Esophagus squamous epithelium (tissue), 5 donors: ENCODE data around the gene ALOX5. TPM values are rescaled to one million over a fixed set of nuclear protein-coding genes. Genes with fewer than 3 reads are reported as not detected.
"Not testable (repeated sequence)": the region's sequence is repeated elsewhere in the genome, so short reads cannot be mapped to it uniquely, and the experiment has no call there.

Experiments used
- DNase-seq: peaks from one replicate; lab custom pipeline; 2025; lab: John Stamatoyannopoulos, UW
- H3K27ac ChIP-seq, 4 donors: fragments of 200-600 bp; sonication (generic); one replicate each; pipeline ENCODE4 v1.5.1; 2016 to 2019; ENCODE audit warnings: mild to moderate bottlenecking in 1 of 4
- H3K27me3 ChIP-seq, 4 donors: fragments of 200-600 bp; sonication (generic); 1 replicate in 3 of 4; 2 replicates in 1 of 4; pipeline versions ENCODE4 v1.5.1 to v1.6.0; 2017 to 2021; ENCODE audit warnings: antibody characterized with exemption in 1 of 4
- H3K36me3 ChIP-seq, 3 donors: fragments of 200-600 bp; sonication (generic); one replicate each; pipeline ENCODE4 v1.5.1; 2016 to 2019
- H3K4me1 ChIP-seq, 3 donors: fragments of 200-600 bp; sonication (generic); one replicate each; pipeline ENCODE4 v1.5.1; 2017 to 2019
- H3K4me3 ChIP-seq, 4 donors: fragments of 200-600 bp; sonication (generic); 1 replicate in 3 of 4; 2 replicates in 1 of 4; pipeline ENCODE4 v1.5.1; 2016 to 2019; ENCODE audit warnings: mild to moderate bottlenecking in 2 of 4, moderate library complexity in 1 of 4
- H3K9me3 ChIP-seq, 3 donors: fragments of 200-600 bp; sonication (generic); one replicate each; pipeline ENCODE4 v1.5.1; 2016 to 2019
- POLR2A ChIP-seq, 4 donors: fragments of 450-650 bp; IDR thresholded peaks; one replicate each; pipeline ENCODE4 v1.6.1; 2017; ENCODE audit warnings: antibody characterized with exemption in 4 of 4, mild to moderate bottlenecking in 4 of 4, moderate library complexity in 3 of 4
- WGBS, 2 donors: methylation state at CpG; one replicate each; pipeline ENCODE4 v1.1.5; 2018; 5-methylcytosine and 5-hydroxymethylcytosine counted together
- intact Hi-C: fragments of 100-400 bp; cut with DNase I; formaldehyde crosslinking; loops from one replicate; pipeline ENCODE4 v1.15.0; 2022
- total RNA-seq, 4 donors: library from RNA; depleted of rRNA; stranded (reverse); fragments of >200 nt; gene quantifications; one replicate each; pipeline ENCODE4 v1.1.0, GENCODE V29; 2016
- TF ChIP-seq, protein P1 (sequence below), 6 experiments: fragments of 450-650 bp in 4 of 6; fragments of 200-600 bp in 2 of 6; sonication (generic) in 2 of 6; IDR thresholded peaks; one replicate each; pipeline ENCODE4 v1.5.1; 2016 to 2019; ENCODE audit warnings: antibody characterized with exemption in 6 of 6, mild to moderate bottlenecking in 4 of 6, moderate library complexity in 4 of 6
- donor health status: DM: yes; HTN: yes; CAD: no.

The ALOX5 gene
- total RNA-seq, 4 donors from 2014 or later = 10.6 to 40.4 (median 16.9) TPM

DNA sequence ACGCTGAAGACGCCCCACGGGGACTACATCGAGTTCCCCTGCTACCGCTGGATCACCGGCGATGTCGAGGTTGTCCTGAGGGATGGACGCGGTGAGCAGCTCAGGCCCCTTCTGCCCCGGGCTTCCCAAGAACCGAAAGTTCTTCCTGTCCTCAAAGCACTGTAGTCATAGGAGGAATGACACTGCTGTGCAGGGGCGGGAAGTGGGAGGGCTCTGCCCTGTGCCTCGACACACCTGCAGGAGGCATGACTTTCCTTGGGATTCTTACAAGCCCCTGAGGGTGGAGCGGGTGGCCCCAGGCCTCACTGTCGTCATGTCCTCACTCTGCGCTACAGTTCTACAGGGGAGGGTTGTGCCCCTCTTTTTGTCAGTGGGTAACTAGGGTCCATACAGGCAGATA is 8.6 kb downstream of the ALOX5 start:
- no peak for DNase-seq
- Histone ChIP-seq H3K9me3 (no peaks in the 10 kb centered on the region), H3K27ac (no peak overlapping the region), H3K4me3 (no peak overlapping the region), H3K4me1 (no peaks in the 10 kb centered on the region), H3K27me3 (peaks cover 0 to 26% (median 0%) of the 10 kb centered on the region in 4 donors), H3K36me3 (peaks cover 0 to 25% (median 0%) of the 10 kb centered on the region in 3 donors)
- no peak for TF ChIP-seq POLR2A (IDR thresholded peaks at IDR 0.05)
- TF ChIP-seq, protein P1, sequence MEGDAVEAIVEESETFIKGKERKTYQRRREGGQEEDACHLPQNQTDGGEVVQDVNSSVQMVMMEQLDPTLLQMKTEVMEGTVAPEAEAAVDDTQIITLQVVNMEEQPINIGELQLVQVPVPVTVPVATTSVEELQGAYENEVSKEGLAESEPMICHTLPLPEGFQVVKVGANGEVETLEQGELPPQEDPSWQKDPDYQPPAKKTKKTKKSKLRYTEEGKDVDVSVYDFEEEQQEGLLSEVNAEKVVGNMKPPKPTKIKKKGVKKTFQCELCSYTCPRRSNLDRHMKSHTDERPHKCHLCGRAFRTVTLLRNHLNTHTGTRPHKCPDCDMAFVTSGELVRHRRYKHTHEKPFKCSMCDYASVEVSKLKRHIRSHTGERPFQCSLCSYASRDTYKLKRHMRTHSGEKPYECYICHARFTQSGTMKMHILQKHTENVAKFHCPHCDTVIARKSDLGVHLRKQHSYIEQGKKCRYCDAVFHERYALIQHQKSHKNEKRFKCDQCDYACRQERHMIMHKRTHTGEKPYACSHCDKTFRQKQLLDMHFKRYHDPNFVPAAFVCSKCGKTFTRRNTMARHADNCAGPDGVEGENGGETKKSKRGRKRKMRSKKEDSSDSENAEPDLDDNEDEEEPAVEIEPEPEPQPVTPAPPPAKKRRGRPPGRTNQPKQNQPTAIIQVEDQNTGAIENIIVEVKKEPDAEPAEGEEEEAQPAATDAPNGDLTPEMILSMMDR (IDR thresholded peaks at IDR 0.05) = no peak
- intact Hi-C loops = no loop called here
- WGBS, 2 donors = 85 to 92% methylated on average over 13 to 15 of the region's 17 CpGs

DNA sequence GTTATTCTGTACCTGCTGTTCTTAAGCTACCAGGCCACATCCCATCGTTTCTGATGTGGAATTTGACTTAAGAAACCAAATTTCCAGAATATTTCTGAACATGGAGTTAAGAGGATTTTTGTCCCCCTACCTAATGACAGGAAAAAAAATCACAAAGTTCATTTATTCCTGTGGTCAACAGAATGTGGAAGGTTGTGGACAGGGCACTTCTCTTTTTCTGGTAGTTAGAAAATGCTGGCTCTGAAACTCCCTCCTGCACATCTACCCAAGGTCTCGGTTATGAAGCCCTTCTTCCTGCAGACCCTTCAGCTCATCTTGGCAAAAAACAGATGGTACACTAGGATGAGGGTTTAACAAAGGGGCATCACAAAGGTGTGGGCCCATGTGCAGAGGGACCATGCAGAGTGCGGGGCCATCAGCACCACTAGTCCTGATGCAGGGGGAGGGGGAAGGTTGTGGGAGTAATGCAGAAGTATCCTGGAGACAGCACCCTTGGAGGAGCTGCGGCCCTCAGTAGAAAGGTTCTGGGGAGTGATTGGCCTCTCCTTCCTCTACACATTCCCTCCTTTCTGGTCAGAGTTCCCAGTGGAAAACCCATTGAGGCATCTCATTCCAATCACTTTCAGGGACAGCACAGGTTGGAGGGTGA is 9.8 kb downstream of the ALOX5 start:
- whole genome bisulfite sequencing, 2 donors = 63 to 74% methylated on average over 4 of the region's 4 CpGs
- no peak for DNase-seq
- Histone ChIP-seq H3K4me1 (no peaks in the 10 kb centered on the region), H3K9me3 (no peaks in the 10 kb centered on the region), H3K27me3 (peaks cover 0 to 14% (median 0%) of the 10 kb centered on the region in 4 donors), H3K36me3 (peaks cover 0 to 29% (median 0%) of the 10 kb centered on the region in 3 donors), H3K4me3 (no peak overlapping the region), H3K27ac (no peak overlapping the region)
- TF ChIP-seq, protein P1 (IDR thresholded peaks at IDR 0.05) = no peak
- TF ChIP-seq POLR2A (IDR thresholded peaks at IDR 0.05) = no peak
- intact Hi-C loops = no loop called here

DNA sequence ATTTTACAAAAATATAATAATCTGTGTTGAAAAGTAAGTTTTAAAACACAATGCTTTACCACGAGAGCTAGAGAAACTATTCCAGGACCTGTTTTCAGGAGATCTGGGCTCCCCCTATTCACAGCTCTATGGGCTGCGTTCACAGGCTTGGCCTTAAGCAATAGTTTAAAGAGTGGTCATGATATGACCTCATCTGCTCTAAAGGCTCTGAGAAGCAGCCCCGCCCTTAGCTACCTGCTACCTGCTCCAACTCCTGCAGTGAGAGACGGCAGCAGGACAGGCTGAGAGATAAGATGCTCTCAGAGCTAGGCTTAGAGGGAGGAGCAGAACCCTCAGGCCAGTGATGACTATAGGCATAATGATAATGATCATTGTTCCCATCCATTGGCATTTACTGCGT is 12.6 kb downstream of the ALOX5 start:
- H3K27ac ChIP-seq = no peak overlapping the region
- no peaks in the 10 kb centered on the region for H3K4me1 ChIP-seq
- H3K36me3 ChIP-seq = peaks cover 0 to 29% (median 0%) of the 10 kb centered on the region in 3 donors
- no peaks in the 10 kb centered on the region for H3K9me3 ChIP-seq
- no peak overlapping the region for H3K4me3 ChIP-seq
- H3K27me3 ChIP-seq = no peaks in the 10 kb centered on the region
- WGBS, 2 donors = 69 to 88% methylated on average over 5 of the region's 5 CpGs
- no peak for DNase-seq
- no peak for TF ChIP-seq POLR2A (IDR thresholded peaks at IDR 0.05)
- TF ChIP-seq, protein P1 (IDR thresholded peaks at IDR 0.05) = no peak
- intact Hi-C loops = no loop called here

DNA sequence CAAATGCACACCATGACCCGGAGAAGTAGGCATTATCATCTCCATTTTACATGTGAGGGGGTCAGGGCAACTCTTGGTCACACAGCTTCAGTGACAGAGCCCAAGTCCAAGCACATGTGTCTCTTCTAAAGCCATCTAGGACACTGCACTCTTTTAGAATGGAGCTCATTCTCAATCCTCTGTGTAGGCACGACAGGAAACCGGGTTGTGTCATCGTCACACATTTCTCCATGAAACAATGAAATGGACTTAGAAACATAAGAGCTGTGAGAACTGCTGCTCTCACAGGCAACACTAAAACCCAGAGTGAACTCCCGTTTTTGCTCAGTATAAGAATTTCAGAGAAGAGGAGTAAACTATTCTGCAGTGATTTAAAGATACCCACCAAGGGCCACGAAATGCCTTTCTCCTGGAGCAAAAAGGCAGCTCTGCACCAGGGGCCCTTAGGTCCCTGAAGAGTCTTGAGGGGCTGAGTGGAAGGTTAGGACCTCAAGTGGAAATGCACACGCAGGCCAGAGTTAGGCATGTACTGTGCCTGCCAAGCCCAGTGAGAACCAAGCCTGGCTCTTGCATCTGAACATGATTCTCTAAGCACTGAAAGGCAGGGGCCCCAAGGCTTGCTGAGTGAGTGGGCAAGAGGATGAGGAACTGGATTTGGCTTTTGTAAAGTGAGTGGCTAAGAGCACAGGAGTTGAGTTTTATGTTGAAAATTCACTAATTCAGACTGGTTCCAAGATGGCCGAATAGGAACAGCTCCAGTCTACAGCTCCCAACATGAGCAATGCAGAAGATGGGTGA is 13.3 kb downstream of the ALOX5 start:
- WGBS, 2 donors = 85 to 87% methylated on average over 7 to 8 of the region's 8 CpGs
- intact Hi-C loops = no loop called here
- Histone ChIP-seq H3K27me3 (no peaks in the 10 kb centered on the region), H3K4me1 (no peaks in the 10 kb centered on the region), H3K9me3 (no peaks in the 10 kb centered on the region), H3K4me3 (no peak overlapping the region), H3K36me3 (peaks cover 0 to 29% (median 0%) of the 10 kb centered on the region in 3 donors), H3K27ac (no peak overlapping the region)
- no peak for DNase-seq
- TF ChIP-seq POLR2A (IDR thresholded peaks at IDR 0.05) = no peak
- TF ChIP-seq, protein P1 (IDR thresholded peaks at IDR 0.05) = no peak

DNA sequence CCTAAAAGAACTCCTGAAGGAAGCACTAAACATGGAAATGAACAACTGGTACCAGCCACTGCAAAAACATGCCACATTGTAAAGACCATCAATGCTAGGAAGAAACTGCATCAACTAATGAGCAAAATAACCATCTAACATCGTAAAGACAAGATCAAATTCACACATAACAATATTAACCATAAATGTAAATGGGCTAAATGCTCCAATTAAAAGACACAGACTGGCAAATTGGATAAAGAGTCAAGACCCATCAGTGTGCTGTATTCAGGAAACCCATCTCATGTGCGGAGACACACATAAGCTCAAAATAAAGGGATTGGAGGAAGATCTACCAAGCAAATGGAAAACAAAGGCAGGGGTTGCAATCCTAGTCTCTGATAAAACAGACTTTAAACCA is 15.7 kb downstream of the ALOX5 start:
- H3K36me3 ChIP-seq = peaks cover 0 to 12% (median 0%) of the 10 kb centered on the region in 3 donors
- H3K4me3 ChIP-seq, H3K4me1 ChIP-seq, H3K9me3 ChIP-seq, H3K27me3 ChIP-seq, DNase-seq, intact Hi-C loops, H3K27ac ChIP-seq: not testable (repeated sequence)
- WGBS, 2 donors = 80 to 85% methylated on average over 2 of the region's 2 CpGs

DNA sequence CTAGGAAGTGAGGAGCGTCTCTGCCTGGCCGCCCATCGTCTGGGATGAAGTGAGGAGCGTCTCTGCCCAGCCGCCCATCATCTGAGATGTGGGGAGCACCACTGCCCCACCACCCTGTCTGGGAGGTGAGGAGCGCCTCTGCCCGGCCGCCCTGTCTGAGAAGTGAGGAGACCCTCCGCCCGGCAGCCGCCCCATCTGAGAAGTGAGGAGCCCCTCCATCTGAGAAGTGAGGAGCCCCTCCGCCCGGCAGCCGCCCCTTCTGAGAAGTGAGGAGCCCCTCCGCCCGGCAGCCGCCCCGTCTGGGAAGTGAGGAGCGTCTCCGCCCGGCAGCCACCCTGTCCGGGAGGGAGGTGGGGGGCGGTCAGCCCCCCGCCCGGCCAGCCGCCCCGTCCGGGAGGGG is 17.6 kb downstream of the ALOX5 start:
- H3K27me3 ChIP-seq, intact Hi-C loops, DNase-seq, H3K4me3 ChIP-seq, H3K27ac ChIP-seq, H3K4me1 ChIP-seq, H3K36me3 ChIP-seq, H3K9me3 ChIP-seq: not testable (repeated sequence)
- no CpG with 5 or more reads among the region's 28 CpGs for WGBS, 2 donors
